ENCODE results near the gene SETMAR.

DNA sequence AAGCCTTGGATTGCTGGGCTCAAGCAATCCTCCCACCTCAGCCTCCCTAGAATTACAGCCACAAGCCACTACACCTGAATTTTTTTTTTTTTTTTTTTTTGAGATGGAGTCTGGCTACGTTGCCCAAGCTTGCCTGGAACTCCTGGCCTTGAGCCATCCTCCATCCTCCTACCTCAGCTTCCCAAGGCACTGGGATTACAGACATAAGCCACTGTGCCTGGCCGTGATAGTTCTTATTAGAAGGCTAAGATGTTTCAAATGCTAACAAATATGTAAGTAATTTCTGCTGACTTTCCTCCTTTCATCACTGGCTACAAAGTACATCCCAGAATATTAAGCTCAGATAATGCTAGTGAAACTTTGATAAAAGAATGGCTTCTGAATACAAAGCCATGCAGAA is 5.7 kb upstream of the SETMAR start:
- TF ChIP-seq, protein P1, sequence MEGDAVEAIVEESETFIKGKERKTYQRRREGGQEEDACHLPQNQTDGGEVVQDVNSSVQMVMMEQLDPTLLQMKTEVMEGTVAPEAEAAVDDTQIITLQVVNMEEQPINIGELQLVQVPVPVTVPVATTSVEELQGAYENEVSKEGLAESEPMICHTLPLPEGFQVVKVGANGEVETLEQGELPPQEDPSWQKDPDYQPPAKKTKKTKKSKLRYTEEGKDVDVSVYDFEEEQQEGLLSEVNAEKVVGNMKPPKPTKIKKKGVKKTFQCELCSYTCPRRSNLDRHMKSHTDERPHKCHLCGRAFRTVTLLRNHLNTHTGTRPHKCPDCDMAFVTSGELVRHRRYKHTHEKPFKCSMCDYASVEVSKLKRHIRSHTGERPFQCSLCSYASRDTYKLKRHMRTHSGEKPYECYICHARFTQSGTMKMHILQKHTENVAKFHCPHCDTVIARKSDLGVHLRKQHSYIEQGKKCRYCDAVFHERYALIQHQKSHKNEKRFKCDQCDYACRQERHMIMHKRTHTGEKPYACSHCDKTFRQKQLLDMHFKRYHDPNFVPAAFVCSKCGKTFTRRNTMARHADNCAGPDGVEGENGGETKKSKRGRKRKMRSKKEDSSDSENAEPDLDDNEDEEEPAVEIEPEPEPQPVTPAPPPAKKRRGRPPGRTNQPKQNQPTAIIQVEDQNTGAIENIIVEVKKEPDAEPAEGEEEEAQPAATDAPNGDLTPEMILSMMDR (IDR thresholded peaks at IDR 0.05): no peak
- TF ChIP-seq EZH2 (IDR thresholded peaks at IDR 0.05): no peak
